K562 (cell line): Measurements from ENCODE around the gene AGAP3. TPM values are rescaled to one million over a fixed set of nuclear protein-coding genes. Genes with fewer than 3 reads are reported as not detected.

Source experiments
- CBFA2T3 ChIP-seq: fragments of 450-650 bp; IDR thresholded peaks from 2 replicates; pipeline ENCODE4 v1.6.1; 2017
- CHAMP1 ChIP-seq: fragments of 450-650 bp; IDR thresholded peaks from 2 replicates; pipeline ENCODE4 v1.6.1; 2016; ENCODE audit warnings: mild to moderate bottlenecking
- EGR1 ChIP-seq: fragments of 450-650 bp; conservative IDR thresholded peaks from 2 replicates; pipeline ENCODE4 v1.6.1; 2017; ENCODE audit warnings: mild to moderate bottlenecking
- ESRRB ChIP-seq: fragments of 250-450 bp; sonication (Bioruptor Pico); IDR thresholded peaks from 2 replicates; pipeline ENCODE4 v1.5.0; 2020; ENCODE audit warnings: mild to moderate bottlenecking, moderate library complexity, borderline replicate concordance
- GABPA ChIP-seq: fragments of 200-800 bp; sonication (Bioruptor generic); conservative IDR thresholded peaks from 2 replicates; pipeline ENCODE4 v1.6.1; 2016; ENCODE audit warnings: low read depth, missing genetic modification characterization, missing compliant biosample characterization
- HEY1 ChIP-seq: fragments of 250-450 bp; sonication (Bioruptor Pico); IDR thresholded peaks from 2 replicates; pipeline ENCODE4 v1.5.0; 2020; ENCODE audit warnings: mild to moderate bottlenecking, moderate library complexity, borderline replicate concordance
- IRF2 ChIP-seq: sonication (generic); formaldehyde crosslinking; IDR thresholded peaks from 2 replicates; pipeline ENCODE4 v1.8.1; 2022; ENCODE audit warnings: mild to moderate bottlenecking, missing genetic modification reagents
- JUND ChIP-seq, 2 experiments: IDR thresholded peaks; 2 replicates in 1 of 2; 3 replicates in 1 of 2; pipeline ENCODE4 v1.6.1; 2011; ENCODE audit warnings: borderline replicate concordance in 2 of 2, low read depth in 2 of 2, low read length in 2 of 2, improper control_type of control experiment in 1 of 2, missing biosample characterization in 1 of 2, missing genetic modification characterization in 1 of 2, missing genetic modification reagents in 1 of 2
- LCOR ChIP-seq: sonication (generic); formaldehyde crosslinking; IDR thresholded peaks from 2 replicates; pipeline ENCODE4 v1.8.0; 2022; ENCODE audit warnings: mild to moderate bottlenecking, missing genetic modification reagents
- MEF2D ChIP-seq: conservative IDR thresholded peaks from 2 replicates; pipeline ENCODE4 v1.6.1; 2016; ENCODE audit warnings: low read depth, missing genetic modification characterization, missing compliant biosample characterization
- NCOA1 ChIP-seq: fragments of 450-650 bp; IDR thresholded peaks from 2 replicates; pipeline ENCODE4 v1.6.1; 2016; ENCODE audit warnings: low read depth
- PHTF2 ChIP-seq: fragments of 250-450 bp; sonication (Bioruptor Pico); IDR thresholded peaks from 2 replicates; pipeline ENCODE4 v1.5.0; 2021; ENCODE audit warnings: mild to moderate bottlenecking
- POLR2B ChIP-seq: fragments of 450-650 bp; IDR thresholded peaks from 2 replicates; pipeline ENCODE4 v1.6.1; 2018; ENCODE audit warnings: low read depth; ENCODE audit not compliant: partially characterized antibody
- SMARCE1 ChIP-seq: fragments of 450-650 bp; IDR thresholded peaks from 2 replicates; pipeline ENCODE4 v1.7.1; 2016; ENCODE audit warnings: mild to moderate bottlenecking
- TAF7 ChIP-seq: fragments of 450-650 bp; IDR thresholded peaks from 2 replicates; pipeline ENCODE4 v1.6.1; 2016; ENCODE audit warnings: missing genetic modification characterization, missing compliant biosample characterization
- TAF9B ChIP-seq: fragments of 450-650 bp; IDR thresholded peaks from 2 replicates; pipeline ENCODE4 v1.6.1; 2018; ENCODE audit warnings: mild to moderate bottlenecking; ENCODE audit not compliant: partially characterized antibody
- TAL1 ChIP-seq: fragments of 450-650 bp; IDR thresholded peaks from 2 replicates; pipeline ENCODE4 v1.6.1; 2016; ENCODE audit warnings: mild to moderate bottlenecking
- ZFP1 ChIP-seq: fragments of 450-650 bp; formaldehyde crosslinking; IDR thresholded peaks from 2 replicates; pipeline ENCODE4 v1.4.0; 2020; ENCODE audit warnings: mild to moderate bottlenecking, mixed read lengths
- ZFX ChIP-seq: sonication (generic); formaldehyde crosslinking; IDR thresholded peaks from 2 replicates; pipeline ENCODE4 v1.8.0; 2022; ENCODE audit warnings: mild to moderate bottlenecking, missing genetic modification reagents, moderate library complexity
- ZNF140 ChIP-seq: fragments of 250-450 bp; sonication (Bioruptor Pico); IDR thresholded peaks from 2 replicates; pipeline ENCODE4 v1.8.0; 2021; ENCODE audit warnings: moderate library complexity, mild to moderate bottlenecking, inconsistent platforms
- ZNF197 ChIP-seq: fragments of 200-800 bp; sonication (Bioruptor generic); IDR thresholded peaks from 2 replicates; pipeline ENCODE4 v1.6.1; 2016; ENCODE audit warnings: low read depth, missing genetic modification characterization, missing compliant biosample characterization
- polyA plus RNA-seq, 8 experiments: library from polyadenylated mRNA; depleted of rRNA in 4 of 8; stranded (reverse) in 5 of 8; unstranded in 3 of 8; fragments of >200 nt; fragmentation: Nextera tagmentation in 2 of 8; fragmentation: Illumina TruSeq in 1 of 8; extraction: Ambion mirVana in 2 of 8; extraction: Trizol in 1 of 8; gene quantifications; 2 replicates each; pipeline versions ENCODE4 v1.2.1 to v1.2.3, GENCODE V29; 2011 to 2014; ENCODE audit warnings: inconsistent platforms in 1 of 8, missing spikeins in 1 of 8
- total RNA-seq, 7 experiments: library from RNA; depleted of rRNA in 6 of 7; stranded (reverse); fragments of >200 nt in 6 of 7; fragmentation: Illumina TruSeq in 2 of 7; extraction: Trizol in 2 of 7; gene quantifications; 2 replicates each; pipeline versions ENCODE4 v1.2.1 to v1.2.3, GENCODE V29; 2011 to 2021; ENCODE audit warnings: low replicate concordance in 1 of 7
- TF ChIP-seq, protein P1 (sequence below), 2 experiments: fragments of 450-650 bp; IDR thresholded peaks; 2 replicates each; pipeline ENCODE4 v1.6.1; 2016
- TF ChIP-seq, protein P2 (sequence below): fragments of 200-800 bp; sonication (Bioruptor generic); IDR thresholded peaks from 2 replicates; pipeline ENCODE4 v1.6.1; 2017; ENCODE audit warnings: missing genetic modification characterization, missing compliant biosample characterization

The AGAP3 gene
- total and polyA plus RNA-seq, 9 of the 15 experiments (the other 6 are each of a cell fraction or from before 2014, with no cell fraction given), result 3.4 to 208 (median 62.2) TPM

- TF ChIP-seq, protein P1, sequence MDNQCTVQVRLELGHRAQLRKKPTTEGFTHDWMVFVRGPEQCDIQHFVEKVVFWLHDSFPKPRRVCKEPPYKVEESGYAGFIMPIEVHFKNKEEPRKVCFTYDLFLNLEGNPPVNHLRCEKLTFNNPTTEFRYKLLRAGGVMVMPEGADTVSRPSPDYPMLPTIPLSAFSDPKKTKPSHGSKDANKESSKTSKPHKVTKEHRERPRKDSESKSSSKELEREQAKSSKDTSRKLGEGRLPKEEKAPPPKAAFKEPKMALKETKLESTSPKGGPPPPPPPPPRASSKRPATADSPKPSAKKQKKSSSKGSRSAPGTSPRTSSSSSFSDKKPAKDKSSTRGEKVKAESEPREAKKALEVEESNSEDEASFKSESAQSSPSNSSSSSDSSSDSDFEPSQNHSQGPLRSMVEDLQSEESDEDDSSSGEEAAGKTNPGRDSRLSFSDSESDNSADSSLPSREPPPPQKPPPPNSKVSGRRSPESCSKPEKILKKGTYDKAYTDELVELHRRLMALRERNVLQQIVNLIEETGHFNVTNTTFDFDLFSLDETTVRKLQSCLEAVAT (IDR thresholded peaks at IDR 0.05), result peak in 1 of 2 experiments; percentile 51; a peak in 1 of 4 replicates
- no peak for TF ChIP-seq JUND (IDR thresholded peaks at IDR 0.05; ENCODE audit: borderline replicate concordance, low read depth, low read length)
- no peak; the same call in 2 of the 3 replicates for TF ChIP-seq JUND (tag; IDR thresholded peaks at IDR 0.05; ENCODE audit: borderline replicate concordance, low read depth, low read length)
- peak; percentile 93 for TF ChIP-seq EGR1
- TF ChIP-seq, protein P2, sequence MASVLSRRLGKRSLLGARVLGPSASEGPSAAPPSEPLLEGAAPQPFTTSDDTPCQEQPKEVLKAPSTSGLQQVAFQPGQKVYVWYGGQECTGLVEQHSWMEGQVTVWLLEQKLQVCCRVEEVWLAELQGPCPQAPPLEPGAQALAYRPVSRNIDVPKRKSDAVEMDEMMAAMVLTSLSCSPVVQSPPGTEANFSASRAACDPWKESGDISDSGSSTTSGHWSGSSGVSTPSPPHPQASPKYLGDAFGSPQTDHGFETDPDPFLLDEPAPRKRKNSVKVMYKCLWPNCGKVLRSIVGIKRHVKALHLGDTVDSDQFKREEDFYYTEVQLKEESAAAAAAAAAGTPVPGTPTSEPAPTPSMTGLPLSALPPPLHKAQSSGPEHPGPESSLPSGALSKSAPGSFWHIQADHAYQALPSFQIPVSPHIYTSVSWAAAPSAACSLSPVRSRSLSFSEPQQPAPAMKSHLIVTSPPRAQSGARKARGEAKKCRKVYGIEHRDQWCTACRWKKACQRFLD (CRISPR knock-in tag), result no peak
- TF ChIP-seq ZFP1 (CRISPR knock-in tag), result no peak
- TF ChIP-seq TAL1, result no peak
- no peak for TF ChIP-seq CHAMP1
- 0 out of 2 replicates have a peak, but pooled peaks have one; percentile 11 for TF ChIP-seq ZNF197 (CRISPR knock-in tag)
- TF ChIP-seq TAF7 (tag), result no peak
- TF ChIP-seq GABPA (tag), result no peak
- TF ChIP-seq CBFA2T3, result no peak; the same call in 1 of the 2 replicates
- no peak; the same call in 1 of the 2 replicates for TF ChIP-seq LCOR (CRISPR knock-in tag)
- no peak for TF ChIP-seq ZNF140 (CRISPR knock-in tag)
- 0 out of 2 replicates have a peak, but pooled peaks have one; percentile 18 for TF ChIP-seq NCOA1
- TF ChIP-seq IRF2 (CRISPR knock-in tag), result no peak
- no peak for TF ChIP-seq MEF2D (tag)
- TF ChIP-seq PHTF2 (CRISPR knock-in tag), result no peak
- no peak for TF ChIP-seq TAF9B
- no peak for TF ChIP-seq HEY1 (CRISPR knock-in tag)
- TF ChIP-seq ESRRB (CRISPR knock-in tag), result no peak
- TF ChIP-seq ZFX, result peak; percentile 77
- TF ChIP-seq SMARCE1, result peak; percentile 57
- TF ChIP-seq POLR2B, result peak; percentile 94
Observed at GRCh38 chr7:151085691-151086620, at the start of gene AGAP3 (continued).
